ENCODE results near the gene SYTL5. TPM values are rescaled to one million over a fixed set of nuclear protein-coding genes. Genes with fewer than 3 reads are reported as not detected.

SYTL5 gene
- total and polyA plus RNA-seq, 5 donors from 2014 or later, result not detected

DNA sequence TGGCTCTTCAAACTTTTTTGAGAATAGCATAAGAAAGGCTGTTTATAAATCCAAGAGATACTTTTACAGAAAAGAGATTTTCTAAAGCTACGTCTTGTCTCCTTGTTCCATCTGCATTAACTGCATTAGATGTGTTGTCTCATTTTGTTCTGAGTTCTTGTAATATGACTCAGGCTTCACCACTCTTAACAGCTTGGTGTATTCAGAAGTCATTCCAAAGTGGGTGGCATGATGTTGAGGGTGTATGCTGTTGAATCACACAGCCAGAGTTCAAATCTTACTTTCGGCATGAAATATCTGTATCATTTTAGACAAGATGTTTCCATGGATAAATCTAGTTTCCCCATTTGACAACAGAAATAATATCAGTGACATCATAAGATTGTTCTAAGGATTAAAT is 30.1 kb downstream of the SYTL5 start:
- no peaks in the 10 kb centered on the region for H3K36me3 ChIP-seq (ENCODE audit: control insufficient read depth, insufficient read depth, low read length)
- no peak for ATAC-seq (ENCODE audit: low read depth in 2 of 2)

DNA sequence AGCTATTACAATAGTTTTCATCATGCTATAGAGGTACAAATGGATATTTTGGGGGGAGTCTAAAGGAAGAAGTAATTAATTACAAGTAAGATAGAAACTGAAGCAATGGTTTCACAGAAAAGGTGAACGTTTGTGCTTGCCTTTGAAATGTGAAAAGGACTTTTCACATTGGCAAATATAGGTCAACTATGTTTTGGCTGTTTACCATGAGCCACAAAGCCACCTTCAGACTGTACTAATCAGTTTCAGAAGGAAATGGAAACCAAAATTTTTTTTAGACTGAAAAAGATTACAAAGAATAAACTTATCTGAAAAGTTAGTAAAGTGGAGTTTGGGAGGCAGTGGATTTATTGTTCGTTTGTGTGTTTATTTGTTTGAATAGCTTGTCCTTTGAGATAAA is 32.1 kb downstream of the SYTL5 start:
- no peaks in the 10 kb centered on the region for H3K27me3 Mint-ChIP-seq
- no peaks in the 10 kb centered on the region for H3K4me1 ChIP-seq (ENCODE audit: control insufficient read depth, insufficient read depth, low read length, poor library complexity, severe bottlenecking)
- H3K9me3 ChIP-seq (ENCODE audit: control insufficient read depth in 2 of 2, low read length in 2 of 2), result no peaks in the 10 kb centered on the region
- no peak overlapping the region for H3K27ac Mint-ChIP-seq
- DNase-seq (no peak), ATAC-seq (ENCODE audit: low read depth in 2 of 2) (no peak)
- no peaks in the 10 kb centered on the region for H3K27me3 ChIP-seq (ENCODE audit: control insufficient read depth, insufficient read depth, low read length)
- no peaks in the 10 kb centered on the region for H3K36me3 ChIP-seq (ENCODE audit: control insufficient read depth, insufficient read depth, low read length)
- no peaks in the 10 kb centered on the region for H3K36me3 Mint-ChIP-seq
- H3K4me3 Mint-ChIP-seq, result no peak overlapping the region
- no peaks in the 10 kb centered on the region for H3K4me1 Mint-ChIP-seq
- H3K27ac ChIP-seq (ENCODE audit: insufficient read depth, low read length, poor library complexity, severe bottlenecking), result no peak overlapping the region
- H3K9me3 Mint-ChIP-seq, result peaks cover 0 to 4% (median 0%) of the 10 kb centered on the region in 7 donors
- no peak overlapping the region for H3K4me3 ChIP-seq (ENCODE audit: low read depth, low read length)

More for the DNA sequence above, 30.1 kb downstream of the SYTL5 start:
- Mint-ChIP-seq H3K27ac (no peak overlapping the region), H3K9me3 (peaks cover 0 to 4% (median 0%) of the 10 kb centered on the region in 7 donors), H3K4me1 (no peaks in the 10 kb centered on the region), H3K36me3 (no peaks in the 10 kb centered on the region), H3K27me3 (no peaks in the 10 kb centered on the region), H3K4me3 (no peak overlapping the region)
- Histone ChIP-seq H3K27ac (ENCODE audit: insufficient read depth, low read length, poor library complexity, severe bottlenecking) (no peak overlapping the region), H3K4me1 (ENCODE audit: control insufficient read depth, insufficient read depth, low read length, poor library complexity, severe bottlenecking) (no peaks in the 10 kb centered on the region), H3K4me3 (ENCODE audit: low read depth, low read length) (no peak overlapping the region), H3K27me3 (ENCODE audit: control insufficient read depth, insufficient read depth, low read length) (no peaks in the 10 kb centered on the region), H3K9me3 (ENCODE audit: control insufficient read depth in 2 of 2, low read length in 2 of 2) (no peaks in the 10 kb centered on the region)
- no peak for DNase-seq

DNA sequence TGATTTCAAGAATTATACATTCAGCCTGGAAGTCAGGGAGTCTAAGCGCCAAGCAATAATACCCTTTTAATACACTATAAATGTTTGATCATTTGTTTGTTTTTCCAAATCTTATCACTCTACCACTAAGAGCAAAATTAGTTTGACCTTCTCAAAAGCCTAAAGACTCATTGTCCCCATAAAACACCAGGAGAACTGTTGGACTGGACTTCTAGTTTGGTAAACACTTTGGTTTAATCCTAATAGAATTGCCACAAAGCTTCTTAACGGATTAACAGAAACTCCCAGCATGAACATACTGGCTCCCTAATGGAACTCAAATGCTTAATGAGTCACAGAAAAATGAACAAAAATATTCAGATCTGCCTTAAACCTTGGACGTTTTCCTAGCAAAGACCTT is 34.9 kb downstream of the SYTL5 start:
- peaks cover 0 to 4% (median 0%) of the 10 kb centered on the region in 7 donors for H3K9me3 Mint-ChIP-seq
- no peaks in the 10 kb centered on the region for H3K4me1 Mint-ChIP-seq
- no peaks in the 10 kb centered on the region for H3K27me3 ChIP-seq (ENCODE audit: control insufficient read depth, insufficient read depth, low read length)
- H3K9me3 ChIP-seq (ENCODE audit: control insufficient read depth in 2 of 2, low read length in 2 of 2), result no peaks in the 10 kb centered on the region
- no peaks in the 10 kb centered on the region for H3K36me3 Mint-ChIP-seq
- no peak overlapping the region for H3K27ac ChIP-seq (ENCODE audit: insufficient read depth, low read length, poor library complexity, severe bottlenecking)
- ATAC-seq (ENCODE audit: low read depth in 2 of 2) (no peak), DNase-seq (no peak)
- H3K4me3 Mint-ChIP-seq, result no peak overlapping the region
- H3K36me3 ChIP-seq (ENCODE audit: control insufficient read depth, insufficient read depth, low read length), result no peaks in the 10 kb centered on the region
- no peak overlapping the region for H3K4me3 ChIP-seq (ENCODE audit: low read depth, low read length)
- no peak overlapping the region for H3K27ac Mint-ChIP-seq
- H3K27me3 Mint-ChIP-seq, result no peaks in the 10 kb centered on the region
- no peaks in the 10 kb centered on the region for H3K4me1 ChIP-seq (ENCODE audit: control insufficient read depth, insufficient read depth, low read length, poor library complexity, severe bottlenecking)

DNA sequence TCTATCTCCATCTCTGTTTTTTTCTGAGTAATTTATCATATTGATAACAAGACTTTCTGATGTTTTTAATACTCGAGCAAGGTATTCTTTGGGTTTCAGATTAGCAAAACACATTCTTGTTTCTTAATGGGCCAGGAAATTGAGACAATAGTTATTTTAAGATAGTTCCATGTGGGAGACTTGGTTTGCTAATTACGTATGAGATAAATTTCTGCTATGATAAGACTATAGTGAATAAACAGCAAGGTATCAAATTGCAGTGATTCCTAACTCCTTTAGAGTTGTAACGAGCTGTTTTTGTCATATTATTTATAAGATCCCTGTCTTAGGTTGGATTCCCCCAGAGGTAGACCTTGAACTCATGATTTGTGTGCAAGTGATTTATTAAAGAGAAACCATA is 38.3 kb downstream of the SYTL5 start:
- Mint-ChIP-seq H3K4me1 (no peaks in the 10 kb centered on the region), H3K9me3 (peaks cover 0 to 5% (median 0%) of the 10 kb centered on the region in 7 donors), H3K36me3 (no peaks in the 10 kb centered on the region), H3K27me3 (no peaks in the 10 kb centered on the region), H3K4me3 (no peak overlapping the region), H3K27ac (no peak overlapping the region)
- DNase-seq (no peak), ATAC-seq (ENCODE audit: low read depth in 2 of 2) (no peak)
- no peaks in the 10 kb centered on the region for H3K4me1 ChIP-seq (ENCODE audit: control insufficient read depth, insufficient read depth, low read length, poor library complexity, severe bottlenecking)
- H3K27me3 ChIP-seq (ENCODE audit: control insufficient read depth, insufficient read depth, low read length), result no peaks in the 10 kb centered on the region
- H3K9me3 ChIP-seq (ENCODE audit: control insufficient read depth in 2 of 2, low read length in 2 of 2), result no peaks in the 10 kb centered on the region
- no peaks in the 10 kb centered on the region for H3K36me3 ChIP-seq (ENCODE audit: control insufficient read depth, insufficient read depth, low read length)
- no peak overlapping the region for H3K4me3 ChIP-seq (ENCODE audit: low read depth, low read length)
- H3K27ac ChIP-seq (ENCODE audit: insufficient read depth, low read length, poor library complexity, severe bottlenecking), result no peak overlapping the region

DNA sequence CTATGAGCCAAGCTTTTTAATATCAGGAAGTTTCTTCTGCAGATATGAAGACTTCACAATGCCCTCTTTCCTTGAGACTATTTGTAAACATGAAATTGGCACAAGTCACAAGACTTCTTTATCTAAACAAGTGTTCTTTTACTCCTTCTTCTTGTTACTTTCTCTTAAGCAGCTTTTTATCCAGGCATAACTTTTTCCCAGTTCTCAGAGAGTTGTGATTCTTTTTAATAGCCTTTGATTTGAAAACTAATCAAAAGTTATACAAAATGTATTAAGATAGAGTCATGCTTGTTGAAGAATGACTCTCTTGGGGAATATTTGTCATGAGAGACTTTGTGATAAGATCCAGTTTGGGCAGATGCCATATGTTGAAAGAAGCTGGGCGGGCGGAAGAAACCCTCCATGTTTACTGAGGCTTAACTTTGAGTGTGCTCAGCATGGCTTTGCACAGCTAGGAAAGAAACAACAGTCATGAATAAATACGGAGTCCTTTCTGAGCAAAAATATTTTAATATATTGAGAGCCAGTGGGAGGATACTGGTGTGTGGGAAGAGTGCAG is 39.3 kb downstream of the SYTL5 start:
- no peak overlapping the region for H3K27ac ChIP-seq (ENCODE audit: insufficient read depth, low read length, poor library complexity, severe bottlenecking)
- no peaks in the 10 kb centered on the region for H3K27me3 ChIP-seq (ENCODE audit: control insufficient read depth, insufficient read depth, low read length)
- Mint-ChIP-seq H3K27ac (no peak overlapping the region), H3K4me1 (no peaks in the 10 kb centered on the region), H3K4me3 (no peak overlapping the region), H3K27me3 (no peaks in the 10 kb centered on the region), H3K9me3 (peaks cover 0 to 3% (median 0%) of the 10 kb centered on the region in 7 donors), H3K36me3 (no peaks in the 10 kb centered on the region)
- H3K36me3 ChIP-seq (ENCODE audit: control insufficient read depth, insufficient read depth, low read length), result no peaks in the 10 kb centered on the region
- H3K4me1 ChIP-seq (ENCODE audit: control insufficient read depth, insufficient read depth, low read length, poor library complexity, severe bottlenecking), result no peaks in the 10 kb centered on the region
- H3K4me3 ChIP-seq (ENCODE audit: low read depth, low read length), result no peak overlapping the region
- DNase-seq (no peak), ATAC-seq (ENCODE audit: low read depth in 2 of 2) (no peak)
- no peaks in the 10 kb centered on the region for H3K9me3 ChIP-seq (ENCODE audit: control insufficient read depth in 2 of 2, low read length in 2 of 2)

DNA sequence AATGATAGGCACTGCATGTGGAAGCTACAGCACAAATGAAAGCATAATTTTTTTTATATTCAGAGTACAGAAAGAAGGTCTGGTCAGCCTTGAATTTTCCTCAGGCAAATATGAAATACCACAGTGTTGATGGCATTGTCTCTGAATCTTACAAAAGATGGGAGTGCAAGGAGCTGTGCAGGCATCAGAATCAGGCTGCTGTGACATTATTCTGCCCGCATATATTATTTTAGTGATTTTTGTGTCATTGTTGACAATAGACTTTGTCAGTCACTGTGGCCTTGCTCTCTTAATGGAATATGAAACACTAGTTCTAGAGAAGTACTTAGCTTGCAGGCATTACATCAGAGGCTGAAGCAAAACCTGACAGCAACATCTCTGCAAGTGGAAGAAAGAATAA is 42.5 kb downstream of the SYTL5 start:
- Histone ChIP-seq H3K4me1 (ENCODE audit: control insufficient read depth, insufficient read depth, low read length, poor library complexity, severe bottlenecking) (no peaks in the 10 kb centered on the region), H3K4me3 (ENCODE audit: low read depth, low read length) (no peak overlapping the region), H3K27ac (ENCODE audit: insufficient read depth, low read length, poor library complexity, severe bottlenecking) (no peak overlapping the region), H3K9me3 (ENCODE audit: control insufficient read depth in 2 of 2, low read length in 2 of 2) (no peaks in the 10 kb centered on the region), H3K27me3 (ENCODE audit: control insufficient read depth, insufficient read depth, low read length) (no peaks in the 10 kb centered on the region), H3K36me3 (ENCODE audit: control insufficient read depth, insufficient read depth, low read length) (no peaks in the 10 kb centered on the region)
- ATAC-seq (ENCODE audit: low read depth in 2 of 2), result no peak
- Mint-ChIP-seq H3K36me3 (no peaks in the 10 kb centered on the region), H3K4me3 (no peak overlapping the region), H3K27me3 (peaks cover 5% of the 10 kb centered on the region), H3K4me1 (no peaks in the 10 kb centered on the region), H3K27ac (no peak overlapping the region), H3K9me3 (peaks cover 0 to 3% (median 0%) of the 10 kb centered on the region in 7 donors)
- no peak for DNase-seq

DNA sequence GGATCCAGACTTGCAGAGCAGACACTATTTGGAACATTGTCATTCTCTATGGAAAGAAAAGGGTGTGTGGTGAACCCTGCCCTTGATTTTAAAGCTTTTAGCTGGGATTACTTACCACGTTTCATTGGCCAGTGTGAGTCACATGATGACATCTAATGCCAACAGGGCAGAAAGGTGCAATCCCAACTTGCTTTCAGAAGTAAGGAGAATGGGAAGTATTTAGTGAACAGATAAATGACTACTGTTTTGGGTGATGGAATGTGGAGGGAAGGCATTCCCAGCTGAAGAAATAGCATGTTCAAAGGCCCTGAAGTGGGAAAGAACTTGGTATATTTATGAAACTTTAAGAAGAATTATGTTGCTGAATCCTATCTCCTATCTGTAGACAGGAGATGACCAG is 44.5 kb downstream of the SYTL5 start:
- Mint-ChIP-seq H3K4me3 (no peak overlapping the region), H3K4me1 (no peaks in the 10 kb centered on the region), H3K27me3 (peaks cover 5% of the 10 kb centered on the region), H3K27ac (no peak overlapping the region), H3K9me3 (peaks cover 0 to 3% (median 0%) of the 10 kb centered on the region in 7 donors), H3K36me3 (no peaks in the 10 kb centered on the region)
- no peaks in the 10 kb centered on the region for H3K4me1 ChIP-seq (ENCODE audit: control insufficient read depth, insufficient read depth, low read length, poor library complexity, severe bottlenecking)
- DNase-seq (no peak), ATAC-seq (ENCODE audit: low read depth in 2 of 2) (no peak)
- H3K27ac ChIP-seq (ENCODE audit: insufficient read depth, low read length, poor library complexity, severe bottlenecking), result no peak overlapping the region
- H3K9me3 ChIP-seq (ENCODE audit: control insufficient read depth in 2 of 2, low read length in 2 of 2), result no peaks in the 10 kb centered on the region
- H3K4me3 ChIP-seq (ENCODE audit: low read depth, low read length), result no peak overlapping the region
- H3K27me3 ChIP-seq (ENCODE audit: control insufficient read depth, insufficient read depth, low read length), result no peaks in the 10 kb centered on the region
- H3K36me3 ChIP-seq (ENCODE audit: control insufficient read depth, insufficient read depth, low read length), result no peaks in the 10 kb centered on the region

DNA sequence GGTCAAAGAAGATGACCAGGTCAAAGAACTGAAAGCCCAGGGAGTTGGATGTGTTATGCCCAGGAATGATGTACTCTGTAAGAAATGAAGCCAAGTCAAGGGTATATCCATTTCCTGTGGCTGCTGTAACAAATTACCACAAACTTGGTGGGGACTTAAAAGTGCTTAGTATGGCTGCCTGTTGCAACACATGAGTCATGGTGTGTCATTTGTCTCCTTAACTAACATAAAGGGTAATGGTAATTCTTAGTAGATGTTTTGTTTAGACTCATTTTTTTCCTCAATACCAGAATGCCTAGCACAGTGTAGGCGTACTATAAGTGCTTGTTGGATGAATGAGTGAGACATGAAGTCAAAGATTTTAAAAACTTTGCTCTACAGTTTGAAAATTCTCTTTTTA is 45.7 kb downstream of the SYTL5 start:
- no peaks in the 10 kb centered on the region for H3K4me1 Mint-ChIP-seq
- Histone ChIP-seq H3K27ac (ENCODE audit: insufficient read depth, low read length, poor library complexity, severe bottlenecking) (no peak overlapping the region), H3K9me3 (ENCODE audit: control insufficient read depth in 2 of 2, low read length in 2 of 2) (no peaks in the 10 kb centered on the region), H3K27me3 (ENCODE audit: control insufficient read depth, insufficient read depth, low read length) (no peaks in the 10 kb centered on the region), H3K4me1 (ENCODE audit: control insufficient read depth, insufficient read depth, low read length, poor library complexity, severe bottlenecking) (no peaks in the 10 kb centered on the region), H3K4me3 (ENCODE audit: low read depth, low read length) (no peak overlapping the region), H3K36me3 (ENCODE audit: control insufficient read depth, insufficient read depth, low read length) (no peaks in the 10 kb centered on the region)
- peaks cover 0 to 3% (median 0%) of the 10 kb centered on the region in 7 donors for H3K9me3 Mint-ChIP-seq
- H3K27me3 Mint-ChIP-seq, result peaks cover 5% of the 10 kb centered on the region
- H3K27ac Mint-ChIP-seq, result no peak overlapping the region
- DNase-seq, result peak in 1 of 3 donors; percentile 0
- no peaks in the 10 kb centered on the region for H3K36me3 Mint-ChIP-seq
- no peak for ATAC-seq (ENCODE audit: low read depth in 2 of 2)
- no peak overlapping the region for H3K4me3 Mint-ChIP-seq

Data from CD4-positive, CD25-positive, alpha-beta regulatory T cell (primary cell).